Cardiac fibroblast (primary cell): Measurements from ENCODE around the gene MAP4K4.
A peak's percentile ranks its signal among the peaks of the same experiment; 100 is the strongest.

Experiments
- DNase-seq, 2 donors: peaks; one replicate each; pipeline versions ENCODE4 v3.0.0 to v3.0.0-alpha.2; 2010; ENCODE audit warnings: low read depth in 2 of 2
- H3K4me3 ChIP-seq, 2 donors: replicated peaks in 1 of 2; 1 replicate in 1 of 2; 2 replicates in 1 of 2; pipeline ENCODE4 v1.5.1; 2011; ENCODE audit warnings: low read depth in 2 of 2, low read length in 2 of 2, mild to moderate bottlenecking in 2 of 2, moderate library complexity in 1 of 2
- CTCF ChIP-seq: IDR thresholded peaks from one replicate; pipeline ENCODE4 v1.5.1; 2011; ENCODE audit warnings: low read depth, mild to moderate bottlenecking, low read length, inconsistent platforms

The MAP4K4 gene

GRCh38 chr2:101690547-101691152, 6.9 kb upstream of the MAP4K4 start:
- DNase-seq: no peak
- no peak overlapping the region for H3K4me3 ChIP-seq
- no peak for TF ChIP-seq CTCF

GRCh38 chr2:101692041-101692440, 5.5 kb upstream of the MAP4K4 start:
- no peak for DNase-seq
- no peak overlapping the region for H3K4me3 ChIP-seq
- TF ChIP-seq CTCF: no peak

GRCh38 chr2:101692766-101693165, 4.7 kb upstream of the MAP4K4 start:
- H3K4me3 ChIP-seq: no peak overlapping the region
- no peak for TF ChIP-seq CTCF
- DNase-seq: peak in 1 of 2 donors; percentile 35

- no peak for DNase-seq
- no peak overlapping the region for H3K4me3 ChIP-seq
- no peak for TF ChIP-seq CTCF
Measured at GRCh38 chr2:101693991-101694588, 3.4 kb upstream of the MAP4K4 start.

DNA sequence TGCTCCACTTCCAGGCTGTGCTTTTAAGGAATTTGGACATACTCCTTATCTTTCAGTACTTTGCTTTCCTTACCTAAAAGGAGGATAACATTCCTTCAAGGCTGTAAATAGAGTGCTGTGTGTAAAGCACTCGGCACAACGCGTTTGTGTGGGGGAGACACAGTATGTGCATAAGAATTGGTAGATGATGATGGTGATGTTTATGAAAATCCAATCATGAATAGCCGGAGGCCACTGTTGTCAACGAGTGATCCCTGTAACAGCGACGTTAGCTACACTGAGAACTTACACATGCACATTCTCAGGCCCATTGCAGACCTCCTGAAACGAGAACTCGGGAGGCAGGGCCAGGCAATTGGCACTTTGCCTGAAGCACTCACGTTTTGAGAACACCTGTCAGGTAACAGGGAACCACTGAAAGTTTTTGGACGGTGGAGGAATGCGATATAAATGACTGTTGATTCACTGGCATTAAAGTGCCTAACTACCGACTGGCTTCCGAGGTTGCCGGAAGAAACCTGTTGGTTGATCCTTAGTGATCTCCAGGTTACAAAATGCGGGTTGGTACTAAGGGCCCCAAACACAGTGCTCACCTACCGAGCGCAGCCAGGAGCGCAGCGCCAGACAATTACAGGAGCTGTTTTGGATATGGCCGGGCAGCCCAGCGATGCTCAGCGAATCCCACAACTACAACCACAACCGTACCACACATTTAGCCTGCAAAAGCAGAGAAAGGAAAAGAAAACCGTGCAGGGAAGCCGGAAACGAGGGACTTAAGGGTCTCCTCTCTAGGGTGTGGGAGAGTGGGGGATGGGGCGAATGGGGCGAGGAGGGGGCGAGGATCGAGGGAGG, 1.0 kb upstream of the MAP4K4 start:
- H3K4me3 ChIP-seq: peak overlapping the region; percentile 63
- no peak for TF ChIP-seq CTCF
- DNase-seq: peak; percentile 26 to 32

DNA sequence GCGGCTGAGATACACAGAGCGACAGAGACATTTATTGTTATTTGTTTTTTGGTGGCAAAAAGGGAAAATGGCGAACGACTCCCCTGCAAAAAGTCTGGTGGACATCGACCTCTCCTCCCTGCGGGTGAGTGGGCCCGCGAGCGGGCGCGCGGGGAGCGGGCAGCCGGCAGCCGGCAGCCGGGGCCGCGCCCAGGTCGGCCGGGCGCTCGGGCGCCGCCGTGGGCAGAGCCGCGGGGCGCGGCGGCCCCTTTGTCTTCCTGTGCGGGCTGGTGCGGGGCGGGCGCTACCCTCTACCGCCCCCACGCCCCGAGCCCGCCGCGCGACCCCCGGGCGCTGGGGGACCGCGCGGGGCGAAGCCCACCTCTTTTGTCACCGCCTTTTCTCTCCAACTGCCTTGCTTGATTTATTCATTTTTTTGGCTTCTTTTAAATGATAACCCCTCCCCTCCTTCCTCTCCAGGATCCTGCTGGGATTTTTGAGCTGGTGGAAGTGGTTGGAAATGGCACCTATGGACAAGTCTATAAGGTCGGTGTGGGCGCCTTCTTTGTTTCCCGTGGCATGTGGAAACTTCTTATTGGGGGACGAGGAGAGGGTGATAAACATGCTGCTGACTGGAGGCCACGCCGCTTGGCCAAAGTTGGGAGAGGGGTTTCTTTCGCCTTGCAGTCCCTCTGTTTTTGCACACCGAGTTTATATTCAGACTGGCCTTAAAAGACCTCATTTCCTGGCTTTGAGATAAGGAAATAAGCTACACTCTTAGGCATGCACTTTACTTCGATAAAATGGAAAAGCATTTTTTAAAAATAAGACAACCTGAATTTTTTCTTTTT, 722 bp downstream of the MAP4K4 start:
- peak overlapping the region; percentile 63 to 74 for H3K4me3 ChIP-seq
- no peak for TF ChIP-seq CTCF
- DNase-seq: peak; percentile 32 to 35
